H9 (cell line): ENCODE measurements around the gene CD72. TPM values are rescaled to one million over a fixed set of nuclear protein-coding genes. Genes with fewer than 3 reads are reported as not detected.

ENCODE experiments used
- DNase-seq: peaks from one replicate; pipeline ENCODE4 v3.0.0-alpha.2; 2017
- H2AFZ ChIP-seq: one replicate; pipeline ENCODE4 v1.6.1; 2013; ENCODE audit warnings: mild to moderate bottlenecking, low read length, control low read depth, moderate library complexity
- H2AK5ac ChIP-seq: 2 replicates; pipeline ENCODE4 v1.6.1; 2013; ENCODE audit warnings: low read length, control low read depth, mixed read lengths; ENCODE audit not compliant: insufficient read length
- H2BK120ac ChIP-seq: one replicate; pipeline ENCODE4 v1.6.1; 2013; ENCODE audit warnings: low read depth, mild to moderate bottlenecking, low read length, control low read depth, inconsistent platforms; ENCODE audit not compliant: poor library complexity, severe bottlenecking
- H2BK12ac ChIP-seq: 2 replicates; pipeline ENCODE4 v1.6.1; 2013; ENCODE audit warnings: low read length, control low read depth, mixed read lengths, low read depth; ENCODE audit not compliant: insufficient read length
- H2BK15ac ChIP-seq: 2 replicates; pipeline ENCODE4 v1.6.1; 2013; ENCODE audit warnings: low read depth, low read length, control low read depth
- H2BK20ac ChIP-seq: one replicate; pipeline ENCODE4 v1.6.1; 2013; ENCODE audit warnings: low read depth, mild to moderate bottlenecking, low read length, control low read depth, inconsistent platforms; ENCODE audit not compliant: poor library complexity, severe bottlenecking
- H2BK5ac ChIP-seq: 2 replicates; pipeline ENCODE4 v1.6.1; 2013; ENCODE audit warnings: low read length, control low read depth, mixed read lengths; ENCODE audit not compliant: insufficient read length
- H3K14ac ChIP-seq: 2 replicates; pipeline ENCODE4 v1.6.1; 2013; ENCODE audit warnings: low read length, control low read depth; ENCODE audit not compliant: insufficient read depth
- H3K18ac ChIP-seq: 2 replicates; pipeline ENCODE4 v1.6.1; 2013; ENCODE audit warnings: low read depth, mild to moderate bottlenecking, mixed read lengths, low read length, control low read depth; ENCODE audit not compliant: insufficient read length
- H3K23ac ChIP-seq: 2 replicates; pipeline ENCODE4 v1.6.1; 2013; ENCODE audit warnings: low read length, control low read depth, mixed read lengths, low read depth; ENCODE audit not compliant: insufficient read length
- H3K23me2 ChIP-seq: 2 replicates; pipeline ENCODE4 v1.6.1; 2013; ENCODE audit warnings: low read depth, mild to moderate bottlenecking, mixed read lengths, low read length, control low read depth; ENCODE audit not compliant: insufficient read length, poor library complexity, severe bottlenecking
- H3K27ac ChIP-seq: 2 replicates; pipeline ENCODE4 v1.5.1; 2013; ENCODE audit warnings: low read length, control low read depth, mixed read lengths, low read depth; ENCODE audit not compliant: insufficient read length
- H3K27me3 ChIP-seq: 2 replicates; pipeline ENCODE4 v1.6.1; 2013; ENCODE audit warnings: low read length, control low read depth, inconsistent platforms; ENCODE audit not compliant: insufficient read depth
- H3K4ac ChIP-seq: 2 replicates; pipeline ENCODE4 v1.6.1; 2013; ENCODE audit warnings: low read depth, mild to moderate bottlenecking, control low read depth, inconsistent platforms, low read length, moderate library complexity
- H3K4me1 ChIP-seq: 2 replicates; pipeline ENCODE4 v1.6.1; 2013; ENCODE audit warnings: low read length, control low read depth, inconsistent platforms; ENCODE audit not compliant: insufficient read depth
- H3K4me2 ChIP-seq: 2 replicates; pipeline ENCODE4 v1.6.1; 2013; ENCODE audit warnings: low read length, control low read depth, mixed read lengths; ENCODE audit not compliant: insufficient read length, insufficient read depth
- H3K56ac ChIP-seq: 2 replicates; pipeline ENCODE4 v1.6.1; 2013; ENCODE audit warnings: low read depth, mild to moderate bottlenecking, mixed read lengths, low read length, control low read depth; ENCODE audit not compliant: insufficient read length
- H3K79me1 ChIP-seq: 2 replicates; pipeline ENCODE4 v1.6.1; 2013; ENCODE audit warnings: low read depth, mild to moderate bottlenecking, moderate library complexity, low read length, control low read depth, inconsistent platforms; ENCODE audit not compliant: insufficient read depth, poor library complexity, severe bottlenecking
- H3K79me2 ChIP-seq: 2 replicates; pipeline ENCODE4 v1.6.1; 2013; ENCODE audit warnings: low read length, control low read depth, inconsistent platforms; ENCODE audit not compliant: insufficient read depth
- H3K9ac ChIP-seq: 2 replicates; pipeline ENCODE4 v1.6.1; 2013; ENCODE audit warnings: low read length, control low read depth, mixed read lengths; ENCODE audit not compliant: insufficient read length; ENCODE audit errors: extremely low read depth
- H3K9me3 ChIP-seq: one replicate; pipeline ENCODE4 v1.6.1; 2013; ENCODE audit warnings: low read depth, low read length, inconsistent platforms; ENCODE audit not compliant: control insufficient read depth
- H3T11ph ChIP-seq: one replicate; pipeline ENCODE4 v1.6.1; 2013; ENCODE audit warnings: mild to moderate bottlenecking, low read length, control low read depth, inconsistent platforms
- H4K20me1 ChIP-seq: one replicate; pipeline ENCODE4 v1.6.1; 2013; ENCODE audit not compliant: control insufficient read depth, insufficient read length, insufficient read depth
- H4K5ac ChIP-seq: 2 replicates; pipeline ENCODE4 v1.6.1; 2013; ENCODE audit warnings: low read depth, mild to moderate bottlenecking, mixed read lengths, low read length, control low read depth; ENCODE audit not compliant: insufficient read length
- H4K8ac ChIP-seq: replicated peaks from 2 replicates; pipeline ENCODE4 v1.6.1; 2013; ENCODE audit warnings: low read length, control low read depth, mixed read lengths, low read depth; ENCODE audit not compliant: insufficient read length
- H4K91ac ChIP-seq: 2 replicates; pipeline ENCODE4 v1.6.1; 2013; ENCODE audit warnings: low read depth, mild to moderate bottlenecking, moderate library complexity, mixed read lengths, low read length, control low read depth; ENCODE audit not compliant: insufficient read length
- H3K27ac Mint-ChIP-seq, 3 experiments: 2 replicates in 2 of 3; 3 replicates in 1 of 3; pipeline ENCODE4 v1.8.0; 2020 to 2021; ENCODE audit warnings: mixed read lengths in 3 of 3, mild to moderate bottlenecking in 1 of 3, moderate library complexity in 1 of 3
- H3K27me3 Mint-ChIP-seq: 2 replicates; pipeline ENCODE4 v1.8.0; 2021; ENCODE audit warnings: low read depth, mild to moderate bottlenecking, moderate library complexity, mixed read lengths
- H3K36me3 Mint-ChIP-seq, 3 experiments: 2 replicates in 2 of 3; 3 replicates in 1 of 3; pipeline ENCODE4 v1.8.0; 2020 to 2021; ENCODE audit warnings: low read depth in 3 of 3, mixed read lengths in 3 of 3; ENCODE audit not compliant: insufficient read depth in 1 of 3
- H3K4me1 Mint-ChIP-seq, 2 experiments: 2 replicates each; pipeline ENCODE4 v1.8.0; 2020; ENCODE audit warnings: mixed read lengths in 2 of 2
- H3K4me3 Mint-ChIP-seq, 2 experiments: 2 replicates in 1 of 2; 3 replicates in 1 of 2; pipeline ENCODE4 v1.8.0; 2020 to 2021; ENCODE audit warnings: mild to moderate bottlenecking in 2 of 2, mixed read lengths in 2 of 2, moderate library complexity in 1 of 2
- H3K9me3 Mint-ChIP-seq, 2 experiments: 2 replicates in 1 of 2; 3 replicates in 1 of 2; pipeline ENCODE4 v1.8.0; 2020; ENCODE audit warnings: mild to moderate bottlenecking in 2 of 2, mixed read lengths in 2 of 2, moderate library complexity in 1 of 2
- WGBS: extraction: QIAGEN DNeasy Blood & Tissue Kit; methylation state at CpG from one replicate; pipeline ENCODE4 v1.1.7; 2013; ENCODE audit warnings: missing lambda C conversion rate, low lambda C conversion rate, mixed read lengths; ENCODE audit not compliant: insufficient read length; ENCODE audit errors: extremely low coverage; 5-methylcytosine and 5-hydroxymethylcytosine counted together
- total RNA-seq: library from RNA; stranded (reverse); gene quantifications from 2 replicates; pipeline ENCODE4 v1.2.1, GENCODE V29; 2021
- TF ChIP-seq, protein P1 (sequence below): fragments of 200-600 bp; sonication (generic); conservative IDR thresholded peaks from 3 replicates; pipeline ENCODE4 v1.8.0; 2021; ENCODE audit warnings: antibody characterized with exemption, mild to moderate bottlenecking

CD72 gene
- total RNA-seq, 1 experiment from 2014 or later: 3.9 TPM

DNA sequence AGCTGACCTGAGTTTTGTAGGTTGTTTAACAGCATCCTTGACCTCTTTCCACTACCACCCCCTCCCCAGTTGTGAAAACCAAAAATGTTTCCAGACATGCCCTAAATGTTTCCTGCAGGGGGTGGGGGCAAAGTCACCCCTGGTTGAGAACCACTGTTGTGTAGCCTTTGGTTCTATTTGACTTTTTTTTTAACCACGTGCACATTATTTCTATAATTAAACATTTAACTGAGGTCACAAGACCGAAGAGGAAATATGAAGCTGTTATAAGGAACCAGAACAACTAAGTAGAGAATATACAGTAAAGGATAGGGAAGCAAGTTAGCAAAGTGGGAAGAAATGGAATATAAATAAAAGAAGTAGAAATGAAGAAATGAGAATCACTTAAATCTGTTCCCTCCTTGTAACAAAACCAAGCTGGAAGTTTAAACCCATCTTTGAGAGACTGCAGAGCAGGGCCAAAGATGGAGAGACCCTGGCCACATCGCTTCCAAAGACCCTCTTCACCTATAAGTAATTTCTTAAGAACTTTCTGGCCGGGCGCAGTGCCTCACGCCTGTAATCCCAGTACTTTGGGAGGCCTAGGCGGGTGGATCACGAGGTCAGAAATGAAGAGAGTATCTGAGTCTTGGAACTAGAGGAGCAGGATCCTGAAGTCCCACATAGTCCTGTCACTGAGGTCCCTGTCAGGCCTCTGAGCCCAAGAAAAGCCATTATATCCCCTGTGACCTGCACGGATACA lies 18.1 kb upstream of the CD72 start:
- Histone ChIP-seq H2BK120ac (no peak overlapping the region), H3K79me2 (no peaks in the 10 kb centered on the region), H3K18ac (no peak overlapping the region), H3K23ac (no peak overlapping the region), H4K8ac (no peak overlapping the region), H2AFZ (no peak overlapping the region), H3K56ac (no peak overlapping the region), H3K4me1 (no peaks in the 10 kb centered on the region), H4K91ac (no peak overlapping the region), H2BK20ac (no peak overlapping the region), H2BK5ac (no peak overlapping the region), H3K4ac (no peak overlapping the region), H3K14ac (no peak overlapping the region), H2AK5ac (no peak overlapping the region), H3T11ph (no peak overlapping the region), H3K27me3 (no peaks in the 10 kb centered on the region), H3K9ac (no peak overlapping the region), H2BK12ac (no peak overlapping the region), H4K5ac (no peak overlapping the region), H3K9me3 (no peaks in the 10 kb centered on the region), H3K4me2 (no peak overlapping the region), H3K27ac (no peak overlapping the region), H4K20me1 (no peaks in the 10 kb centered on the region), H2BK15ac (no peak overlapping the region), H3K79me1 (no peaks in the 10 kb centered on the region), H3K23me2 (no peaks in the 10 kb centered on the region)
- no peak overlapping the region for H3K4me3 Mint-ChIP-seq
- TF ChIP-seq, protein P1, sequence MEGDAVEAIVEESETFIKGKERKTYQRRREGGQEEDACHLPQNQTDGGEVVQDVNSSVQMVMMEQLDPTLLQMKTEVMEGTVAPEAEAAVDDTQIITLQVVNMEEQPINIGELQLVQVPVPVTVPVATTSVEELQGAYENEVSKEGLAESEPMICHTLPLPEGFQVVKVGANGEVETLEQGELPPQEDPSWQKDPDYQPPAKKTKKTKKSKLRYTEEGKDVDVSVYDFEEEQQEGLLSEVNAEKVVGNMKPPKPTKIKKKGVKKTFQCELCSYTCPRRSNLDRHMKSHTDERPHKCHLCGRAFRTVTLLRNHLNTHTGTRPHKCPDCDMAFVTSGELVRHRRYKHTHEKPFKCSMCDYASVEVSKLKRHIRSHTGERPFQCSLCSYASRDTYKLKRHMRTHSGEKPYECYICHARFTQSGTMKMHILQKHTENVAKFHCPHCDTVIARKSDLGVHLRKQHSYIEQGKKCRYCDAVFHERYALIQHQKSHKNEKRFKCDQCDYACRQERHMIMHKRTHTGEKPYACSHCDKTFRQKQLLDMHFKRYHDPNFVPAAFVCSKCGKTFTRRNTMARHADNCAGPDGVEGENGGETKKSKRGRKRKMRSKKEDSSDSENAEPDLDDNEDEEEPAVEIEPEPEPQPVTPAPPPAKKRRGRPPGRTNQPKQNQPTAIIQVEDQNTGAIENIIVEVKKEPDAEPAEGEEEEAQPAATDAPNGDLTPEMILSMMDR: no peak
- H3K9me3 Mint-ChIP-seq: peaks cover 4 to 11% of the 10 kb centered on the region in 2 experiments; a peak in 4 of 5 replicates
- no peaks in the 10 kb centered on the region for H3K4me1 Mint-ChIP-seq
- H3K36me3 Mint-ChIP-seq: peaks cover 8 to 12% (median 9%) of the 10 kb centered on the region in 3 experiments
- peaks cover 10% of the 10 kb centered on the region for H3K27me3 Mint-ChIP-seq
- no peak for DNase-seq
- H3K27ac Mint-ChIP-seq: no peak overlapping the region
- WGBS: no CpG with 5 or more reads among the region's 9 CpGs
